Esophagus muscularis mucosa (tissue), 4 donors: ENCODE measurements around the gene NOL3.

ENCODE experiments used
- CTCF ChIP-seq, 3 experiments: fragments of 200-600 bp in 2 of 3; fragments of 450-650 bp in 1 of 3; sonication (generic) in 2 of 3; IDR thresholded peaks; one replicate each; pipeline ENCODE4 v1.5.1; 2017 to 2019; ENCODE audit warnings: antibody characterized with exemption in 3 of 3, mild to moderate bottlenecking in 2 of 3, moderate library complexity in 1 of 3
- EP300 ChIP-seq: sonication (generic); formaldehyde crosslinking; IDR thresholded peaks from one replicate; pipeline ENCODE4 v1.6.1; 2017; ENCODE audit warnings: antibody characterized with exemption
- POLR2A ChIP-seq: fragments of 450-650 bp; IDR thresholded peaks from one replicate; pipeline ENCODE4 v1.6.1; 2017; ENCODE audit warnings: antibody characterized with exemption, moderate library complexity, mild to moderate bottlenecking, low read depth
- POLR2AphosphoS5 ChIP-seq, 2 donors: sonication (generic); formaldehyde crosslinking; IDR thresholded peaks; one replicate each; pipeline ENCODE4 v1.6.1; 2017; ENCODE audit warnings: antibody characterized with exemption in 2 of 2

GRCh38 chr16:67169011-67169451, 1.3 kb upstream of the NOL3 start:
- no peak for TF ChIP-seq CTCF (IDR thresholded peaks at IDR 0.05)
- no peak for TF ChIP-seq EP300
- TF ChIP-seq POLR2AphosphoS5 (IDR thresholded peaks at IDR 0.05): no peak
- TF ChIP-seq POLR2A: no peak
